ENCODE data around the gene LIN28B.

LIN28B gene

GRCh38 chr6:105109955-105110895, 153.3 kb downstream of the LIN28B start:
- no peak for DNase-seq (ENCODE audit: low read depth, low spot score)

GRCh38 chr6:105111105-105111504, 154.2 kb downstream of the LIN28B start:
- DNase-seq (ENCODE audit: low read depth, low spot score) = no peak

GRCh38 chr6:105111871-105112270, 155.0 kb downstream of the LIN28B start:
- no peak for DNase-seq (ENCODE audit: low read depth, low spot score)

GRCh38 chr6:105112577-105112976, 155.7 kb downstream of the LIN28B start:
- DNase-seq (ENCODE audit: low read depth, low spot score) = no peak

GRCh38 chr6:105113422-105113821, 156.5 kb downstream of the LIN28B start:
- DNase-seq (ENCODE audit: low read depth, low spot score) = no peak

GRCh38 chr6:105116150-105116549, 159.2 kb downstream of the LIN28B start:
- no peak for DNase-seq (ENCODE audit: low read depth, low spot score)

- DNase-seq (ENCODE audit: low read depth, low spot score) = no peak
Measured at GRCh38 chr6:105120570-105120969, 163.7 kb downstream of the LIN28B start.

- DNase-seq (ENCODE audit: low read depth, low spot score) = no peak
Measured at GRCh38 chr6:105121981-105122380, 165.1 kb downstream of the LIN28B start.

- no peak for DNase-seq (ENCODE audit: low read depth, low spot score)
Measured at GRCh38 chr6:105122717-105123116, 165.8 kb downstream of the LIN28B start.

Data from activated CD4-positive, CD25-positive, alpha-beta regulatory T cell treated with anti-CD3 and anti-CD28 coated beads, Interleukin-2, amount 50 U/mL, for 16 hours (primary cell).